Parathyroid adenoma (tissue), 2 donors: ENCODE measurements around the gene SPDL1.

Experiments
- H2AFZ ChIP-seq: fragments of 300-600 bp; sonication (generic); one replicate; pipeline ENCODE4 v1.7.0; 2017; ENCODE audit warnings: antibody characterized with exemption, mild to moderate bottlenecking
- H3K27ac ChIP-seq: fragments of 300-600 bp; sonication (generic); one replicate; pipeline ENCODE4 v1.7.0; 2017
- H3K27me3 ChIP-seq: fragments of 300-600 bp; sonication (generic); one replicate; pipeline ENCODE4 v1.7.0; 2017; ENCODE audit warnings: low read length; ENCODE audit not compliant: control insufficient read depth, insufficient read depth
- H3K36me3 ChIP-seq: fragments of 300-600 bp; sonication (generic); one replicate; pipeline ENCODE4 v1.7.0; 2017; ENCODE audit warnings: low read length; ENCODE audit not compliant: control insufficient read depth, insufficient read depth
- H3K4me1 ChIP-seq: fragments of 300-600 bp; sonication (generic); one replicate; pipeline ENCODE4 v1.7.0; 2017; ENCODE audit warnings: control low read depth
- H3K4me2 ChIP-seq: fragments of 300-600 bp; sonication (generic); one replicate; pipeline ENCODE4 v1.7.0; 2017; ENCODE audit warnings: low read length
- H3K4me3 ChIP-seq: fragments of 300-600 bp; sonication (generic); one replicate; pipeline ENCODE4 v1.7.0; 2017; ENCODE audit warnings: low read depth, low read length
- H3K79me2 ChIP-seq: fragments of 300-600 bp; sonication (generic); one replicate; pipeline ENCODE4 v1.7.0; 2017; ENCODE audit warnings: control low read depth
- H3K9ac ChIP-seq: fragments of 300-600 bp; sonication (generic); one replicate; pipeline ENCODE4 v1.7.0; 2017; ENCODE audit warnings: mild to moderate bottlenecking
- H3K9me3 ChIP-seq: fragments of 300-600 bp; sonication (generic); one replicate; pipeline ENCODE4 v1.7.0; 2017; ENCODE audit warnings: low read length; ENCODE audit not compliant: control insufficient read depth
- CTCF ChIP-seq: fragments of 300-600 bp; sonication (generic); IDR thresholded peaks from one replicate; pipeline ENCODE4 v1.7.0; 2017; ENCODE audit warnings: antibody characterized with exemption, mild to moderate bottlenecking
- donor health status: primary hyperparathyroidism.

The SPDL1 gene

GRCh38 chr5:169554251-169554650, 29.3 kb upstream of the SPDL1 start:
- Histone ChIP-seq H3K36me3 (no peaks in the 10 kb centered on the region), H2AFZ (no peak overlapping the region), H3K4me1 (no peaks in the 10 kb centered on the region), H3K4me2 (no peak overlapping the region), H3K27ac (no peak overlapping the region), H3K9me3 (no peaks in the 10 kb centered on the region), H3K79me2 (no peaks in the 10 kb centered on the region), H3K9ac (no peak overlapping the region), H3K27me3 (no peaks in the 10 kb centered on the region), H3K4me3 (no peak overlapping the region)
- TF ChIP-seq CTCF: no peak

GRCh38 chr5:169557838-169558237, 25.7 kb upstream of the SPDL1 start:
- H3K27me3 ChIP-seq: no peaks in the 10 kb centered on the region
- no peak overlapping the region for H3K9ac ChIP-seq
- H3K4me1 ChIP-seq: peaks cover 13% of the 10 kb centered on the region
- H3K9me3 ChIP-seq: no peaks in the 10 kb centered on the region
- H3K36me3 ChIP-seq: no peaks in the 10 kb centered on the region
- H3K27ac ChIP-seq: no peak overlapping the region
- TF ChIP-seq CTCF: no peak
- H3K4me2 ChIP-seq: no peak overlapping the region
- no peaks in the 10 kb centered on the region for H3K79me2 ChIP-seq
- H3K4me3 ChIP-seq: no peak overlapping the region
- no peak overlapping the region for H2AFZ ChIP-seq

- Histone ChIP-seq H3K27ac (peak overlapping the region; percentile 47), H2AFZ (peak overlapping the region; percentile 38), H3K4me2 (peak overlapping the region; percentile 5), H3K4me3 (no peak overlapping the region), H3K36me3 (no peaks in the 10 kb centered on the region), H3K9ac (no peak overlapping the region), H3K9me3 (no peaks in the 10 kb centered on the region), H3K4me1 (peaks cover 17% of the 10 kb centered on the region), H3K79me2 (no peaks in the 10 kb centered on the region), H3K27me3 (no peaks in the 10 kb centered on the region)
- no peak for TF ChIP-seq CTCF
These were observed 21.7 kb upstream of the SPDL1 start for GRCh38 chr5:169561893-169562292.

GRCh38 chr5:169563369-169563768, 20.2 kb upstream of the SPDL1 start:
- H3K27me3 ChIP-seq: no peaks in the 10 kb centered on the region
- no peaks in the 10 kb centered on the region for H3K79me2 ChIP-seq
- no peaks in the 10 kb centered on the region for H3K9me3 ChIP-seq
- no peak for TF ChIP-seq CTCF
- H3K9ac ChIP-seq: no peak overlapping the region
- H3K4me1 ChIP-seq: peaks cover 17% of the 10 kb centered on the region
- H3K4me3 ChIP-seq: no peak overlapping the region
- H3K27ac ChIP-seq: no peak overlapping the region
- no peak overlapping the region for H2AFZ ChIP-seq
- H3K36me3 ChIP-seq: no peaks in the 10 kb centered on the region
- H3K4me2 ChIP-seq: no peak overlapping the region

- Histone ChIP-seq H3K36me3 (no peaks in the 10 kb centered on the region), H3K27me3 (no peaks in the 10 kb centered on the region), H3K9me3 (no peaks in the 10 kb centered on the region), H3K9ac (no peak overlapping the region), H2AFZ (no peak overlapping the region), H3K4me3 (no peak overlapping the region), H3K4me2 (no peak overlapping the region), H3K4me1 (peaks cover 14% of the 10 kb centered on the region), H3K27ac (no peak overlapping the region), H3K79me2 (no peaks in the 10 kb centered on the region)
- TF ChIP-seq CTCF: no peak
These were observed 17.4 kb upstream of the SPDL1 start for GRCh38 chr5:169566202-169566601.
